ENCODE measurements around the gene MYH4. TPM values are rescaled to one million over a fixed set of nuclear protein-coding genes. Genes with fewer than 3 reads are reported as not detected.

MYH4 gene
- polyA plus RNA-seq, 1 of the 3 experiments (the other 2 are of a cell fraction), result not detected

DNA sequence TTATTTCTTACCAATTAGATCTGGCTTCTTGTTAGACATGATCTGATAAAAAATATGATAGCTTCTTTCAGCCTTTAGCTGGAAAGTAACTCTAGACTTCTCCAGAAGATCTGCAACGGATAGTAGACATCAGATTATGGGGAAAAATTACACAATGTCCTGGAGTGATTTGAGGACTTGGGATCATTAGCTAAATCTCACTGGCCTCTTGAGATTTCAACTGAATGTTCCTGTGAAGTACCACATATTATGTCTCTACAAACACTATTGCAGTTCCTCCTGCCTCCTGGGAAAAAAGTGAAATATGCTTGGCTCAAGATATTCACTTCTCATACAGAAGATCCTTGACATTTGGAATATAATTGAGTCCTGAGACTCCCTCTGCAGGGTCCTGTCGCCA, 43.5 kb upstream of the MYH4 start:
- no peaks in the 10 kb centered on the region for H3K79me2 ChIP-seq (ENCODE audit: insufficient read depth)
- no peaks in the 10 kb centered on the region for H4K20me1 ChIP-seq (ENCODE audit: insufficient read depth)
- POLR2A ChIA-PET, result no interaction called here
- H3K4me1 ChIP-seq (ENCODE audit: control insufficient read depth in 1 of 2, insufficient read depth in 2 of 2, low read depth in 1 of 2, low read length in 1 of 2), result no peaks in the 10 kb centered on the region
- H3K9ac ChIP-seq, result no peak overlapping the region
- no peak overlapping the region for H3K4me2 ChIP-seq
- no peak for DNase-seq
- no peak overlapping the region for H3K27ac ChIP-seq (ENCODE audit: low read depth in 2 of 2, low read length in 1 of 2)
- H3K36me3 ChIP-seq (replicated peaks in 1 of 2; ENCODE audit: control insufficient read depth in 1 of 2, insufficient read depth in 2 of 2, low read length in 1 of 2), result no peaks in the 10 kb centered on the region
- H3K9me2 ChIP-seq, result no peaks in the 10 kb centered on the region
- CTCF ChIA-PET, result interaction anchor here (1.0 to 1.6 kb wide), 2 partner anchors 104 to 784 kb away, joined by 3 to 4 read pairs; no protein-coding TSS in a partner anchor
- no peaks in the 10 kb centered on the region for H3F3A ChIP-seq (replicated peaks; ENCODE audit: insufficient read depth)
- 0% methylated on average over 2 of the region's 2 CpGs for WGBS (ENCODE audit: low lambda C conversion rate)
- H3K27me3 ChIP-seq (ENCODE audit: insufficient read depth), result peaks cover 5% of the 10 kb centered on the region; the same call in 1 of the 2 replicates
- no peaks in the 10 kb centered on the region for H3K9me3 ChIP-seq
- H3K4me3 ChIP-seq (ENCODE audit: low read depth in 2 of 2, low read length in 1 of 2), result no peak overlapping the region
- no peak overlapping the region for H2AFZ ChIP-seq (ENCODE audit: low read depth)
- TF ChIP-seq NRF1 (IDR thresholded peaks at IDR 0.05; ENCODE audit: low read depth, low read length) (no peak), YY1 (IDR thresholded peaks at IDR 0.05; ENCODE audit: low read depth) (no peak), EZH2phosphoT487 (IDR thresholded peaks at IDR 0.05; ENCODE audit: borderline replicate concordance, low read depth) (no peak), GABPA (IDR thresholded peaks at IDR 0.05; ENCODE audit: low read depth) (no peak), TAF1 (IDR thresholded peaks at IDR 0.05; ENCODE audit: borderline replicate concordance, low read depth, low read length) (no peak), NFIC (IDR thresholded peaks at IDR 0.05; ENCODE audit: borderline replicate concordance) (no peak)
- TF ChIP-seq, protein P1, sequence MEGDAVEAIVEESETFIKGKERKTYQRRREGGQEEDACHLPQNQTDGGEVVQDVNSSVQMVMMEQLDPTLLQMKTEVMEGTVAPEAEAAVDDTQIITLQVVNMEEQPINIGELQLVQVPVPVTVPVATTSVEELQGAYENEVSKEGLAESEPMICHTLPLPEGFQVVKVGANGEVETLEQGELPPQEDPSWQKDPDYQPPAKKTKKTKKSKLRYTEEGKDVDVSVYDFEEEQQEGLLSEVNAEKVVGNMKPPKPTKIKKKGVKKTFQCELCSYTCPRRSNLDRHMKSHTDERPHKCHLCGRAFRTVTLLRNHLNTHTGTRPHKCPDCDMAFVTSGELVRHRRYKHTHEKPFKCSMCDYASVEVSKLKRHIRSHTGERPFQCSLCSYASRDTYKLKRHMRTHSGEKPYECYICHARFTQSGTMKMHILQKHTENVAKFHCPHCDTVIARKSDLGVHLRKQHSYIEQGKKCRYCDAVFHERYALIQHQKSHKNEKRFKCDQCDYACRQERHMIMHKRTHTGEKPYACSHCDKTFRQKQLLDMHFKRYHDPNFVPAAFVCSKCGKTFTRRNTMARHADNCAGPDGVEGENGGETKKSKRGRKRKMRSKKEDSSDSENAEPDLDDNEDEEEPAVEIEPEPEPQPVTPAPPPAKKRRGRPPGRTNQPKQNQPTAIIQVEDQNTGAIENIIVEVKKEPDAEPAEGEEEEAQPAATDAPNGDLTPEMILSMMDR (IDR thresholded peaks at IDR 0.05), result no peak
- TF ChIP-seq, protein P2, sequence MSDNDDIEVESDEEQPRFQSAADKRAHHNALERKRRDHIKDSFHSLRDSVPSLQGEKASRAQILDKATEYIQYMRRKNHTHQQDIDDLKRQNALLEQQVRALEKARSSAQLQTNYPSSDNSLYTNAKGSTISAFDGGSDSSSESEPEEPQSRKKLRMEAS (IDR thresholded peaks at IDR 0.05; ENCODE audit: low read depth), result no peak

DNA sequence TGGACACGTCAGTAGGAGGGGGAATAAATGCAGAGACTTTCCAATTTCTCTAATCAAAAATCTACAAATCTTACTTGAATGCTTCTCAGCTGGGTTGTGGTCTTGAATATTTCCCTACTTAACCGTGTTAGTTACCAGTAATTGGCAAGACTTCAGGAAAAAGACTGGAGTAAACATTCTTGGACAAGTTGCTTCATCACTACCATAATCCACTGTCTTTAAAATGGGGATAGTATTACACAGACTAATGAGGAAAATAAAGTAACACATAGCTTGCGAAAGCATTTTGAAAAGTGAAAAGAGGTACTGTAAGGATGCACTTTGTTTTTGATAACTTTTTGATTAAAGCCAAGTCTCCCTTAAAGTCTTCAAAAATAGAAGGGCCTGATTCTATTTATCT, 30.6 kb upstream of the MYH4 start:
- Histone ChIP-seq H3K27ac (ENCODE audit: low read depth in 2 of 2, low read length in 1 of 2) (no peak overlapping the region), H3F3A (replicated peaks; ENCODE audit: insufficient read depth) (no peaks in the 10 kb centered on the region), H3K4me3 (ENCODE audit: low read depth in 2 of 2, low read length in 1 of 2) (no peak overlapping the region), H3K9ac (no peak overlapping the region), H3K9me3 (no peaks in the 10 kb centered on the region), H3K36me3 (replicated peaks in 1 of 2; ENCODE audit: control insufficient read depth in 1 of 2, insufficient read depth in 2 of 2, low read length in 1 of 2) (no peaks in the 10 kb centered on the region), H4K20me1 (ENCODE audit: insufficient read depth) (no peaks in the 10 kb centered on the region), H3K79me2 (ENCODE audit: insufficient read depth) (no peaks in the 10 kb centered on the region), H3K4me2 (no peak overlapping the region), H3K4me1 (ENCODE audit: control insufficient read depth in 1 of 2, insufficient read depth in 2 of 2, low read depth in 1 of 2, low read length in 1 of 2) (no peaks in the 10 kb centered on the region), H3K9me2 (no peaks in the 10 kb centered on the region), H2AFZ (ENCODE audit: low read depth) (no peak overlapping the region), H3K27me3 (ENCODE audit: insufficient read depth) (no peaks in the 10 kb centered on the region)
- ChIA-PET POLR2A (no interaction called here), CTCF (no interaction called here)
- DNase-seq, result no peak
- WGBS (ENCODE audit: low lambda C conversion rate), result 8% methylated on average over 3 of the region's 3 CpGs
- TF ChIP-seq EP300 (IDR thresholded peaks at IDR 0.05; ENCODE audit: borderline replicate concordance in 1 of 2, low read depth in 1 of 2, low read length in 1 of 2), result no peak
- TF ChIP-seq, protein P3, sequence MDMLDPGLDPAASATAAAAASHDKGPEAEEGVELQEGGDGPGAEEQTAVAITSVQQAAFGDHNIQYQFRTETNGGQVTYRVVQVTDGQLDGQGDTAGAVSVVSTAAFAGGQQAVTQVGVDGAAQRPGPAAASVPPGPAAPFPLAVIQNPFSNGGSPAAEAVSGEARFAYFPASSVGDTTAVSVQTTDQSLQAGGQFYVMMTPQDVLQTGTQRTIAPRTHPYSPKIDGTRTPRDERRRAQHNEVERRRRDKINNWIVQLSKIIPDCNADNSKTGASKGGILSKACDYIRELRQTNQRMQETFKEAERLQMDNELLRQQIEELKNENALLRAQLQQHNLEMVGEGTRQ (IDR thresholded peaks at IDR 0.05; ENCODE audit: borderline replicate concordance, low read depth, low read length), result no peak
- TF ChIP-seq TAF1 (IDR thresholded peaks at IDR 0.05; ENCODE audit: borderline replicate concordance, low read depth, low read length), result no peak
- TF ChIP-seq TEAD4 (IDR thresholded peaks at IDR 0.05; ENCODE audit: borderline replicate concordance, insufficient read depth), result no peak
- no peak for TF ChIP-seq MEF2A (IDR thresholded peaks at IDR 0.05; ENCODE audit: borderline replicate concordance, low read depth)
- TF ChIP-seq, protein P4, sequence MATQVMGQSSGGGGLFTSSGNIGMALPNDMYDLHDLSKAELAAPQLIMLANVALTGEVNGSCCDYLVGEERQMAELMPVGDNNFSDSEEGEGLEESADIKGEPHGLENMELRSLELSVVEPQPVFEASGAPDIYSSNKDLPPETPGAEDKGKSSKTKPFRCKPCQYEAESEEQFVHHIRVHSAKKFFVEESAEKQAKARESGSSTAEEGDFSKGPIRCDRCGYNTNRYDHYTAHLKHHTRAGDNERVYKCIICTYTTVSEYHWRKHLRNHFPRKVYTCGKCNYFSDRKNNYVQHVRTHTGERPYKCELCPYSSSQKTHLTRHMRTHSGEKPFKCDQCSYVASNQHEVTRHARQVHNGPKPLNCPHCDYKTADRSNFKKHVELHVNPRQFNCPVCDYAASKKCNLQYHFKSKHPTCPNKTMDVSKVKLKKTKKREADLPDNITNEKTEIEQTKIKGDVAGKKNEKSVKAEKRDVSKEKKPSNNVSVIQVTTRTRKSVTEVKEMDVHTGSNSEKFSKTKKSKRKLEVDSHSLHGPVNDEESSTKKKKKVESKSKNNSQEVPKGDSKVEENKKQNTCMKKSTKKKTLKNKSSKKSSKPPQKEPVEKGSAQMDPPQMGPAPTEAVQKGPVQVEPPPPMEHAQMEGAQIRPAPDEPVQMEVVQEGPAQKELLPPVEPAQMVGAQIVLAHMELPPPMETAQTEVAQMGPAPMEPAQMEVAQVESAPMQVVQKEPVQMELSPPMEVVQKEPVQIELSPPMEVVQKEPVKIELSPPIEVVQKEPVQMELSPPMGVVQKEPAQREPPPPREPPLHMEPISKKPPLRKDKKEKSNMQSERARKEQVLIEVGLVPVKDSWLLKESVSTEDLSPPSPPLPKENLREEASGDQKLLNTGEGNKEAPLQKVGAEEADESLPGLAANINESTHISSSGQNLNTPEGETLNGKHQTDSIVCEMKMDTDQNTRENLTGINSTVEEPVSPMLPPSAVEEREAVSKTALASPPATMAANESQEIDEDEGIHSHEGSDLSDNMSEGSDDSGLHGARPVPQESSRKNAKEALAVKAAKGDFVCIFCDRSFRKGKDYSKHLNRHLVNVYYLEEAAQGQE (IDR thresholded peaks at IDR 0.05; ENCODE audit: low read depth, low read length), result no peak
- TF ChIP-seq, protein P5, sequence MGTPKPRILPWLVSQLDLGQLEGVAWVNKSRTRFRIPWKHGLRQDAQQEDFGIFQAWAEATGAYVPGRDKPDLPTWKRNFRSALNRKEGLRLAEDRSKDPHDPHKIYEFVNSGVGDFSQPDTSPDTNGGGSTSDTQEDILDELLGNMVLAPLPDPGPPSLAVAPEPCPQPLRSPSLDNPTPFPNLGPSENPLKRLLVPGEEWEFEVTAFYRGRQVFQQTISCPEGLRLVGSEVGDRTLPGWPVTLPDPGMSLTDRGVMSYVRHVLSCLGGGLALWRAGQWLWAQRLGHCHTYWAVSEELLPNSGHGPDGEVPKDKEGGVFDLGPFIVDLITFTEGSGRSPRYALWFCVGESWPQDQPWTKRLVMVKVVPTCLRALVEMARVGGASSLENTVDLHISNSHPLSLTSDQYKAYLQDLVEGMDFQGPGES (IDR thresholded peaks at IDR 0.05; ENCODE audit: low read depth, low read length), result no peak
- TF ChIP-seq FOSL2 (IDR thresholded peaks at IDR 0.05; ENCODE audit: borderline replicate concordance, low read depth), result no peak
- no peak for TF ChIP-seq RCOR1 (IDR thresholded peaks at IDR 0.05; ENCODE audit: low read length)
- TF ChIP-seq SIN3A (IDR thresholded peaks at IDR 0.05; ENCODE audit: borderline replicate concordance, low read depth, low read length), result no peak
- TF ChIP-seq GATA2 (CRISPR knock-in tag; IDR thresholded peaks at IDR 0.05), result no peak
- TF ChIP-seq RFX5 (IDR thresholded peaks at IDR 0.05; ENCODE audit: low read length), result no peak
- no peak for TF ChIP-seq NRF1 (IDR thresholded peaks at IDR 0.05; ENCODE audit: low read depth, low read length)

All from SK-N-SH (cell line).